SK-N-SH (cell line): ENCODE results near the gene DCLK3. TPM values are rescaled to one million over a fixed set of nuclear protein-coding genes. Genes with fewer than 3 reads are reported as not detected.

ENCODE experiments used
- CTCF ChIA-PET: fragments of 300-600, 350-600 bp; formaldehyde crosslinking; extraction: SDS; loops from one replicate; lab custom pipeline; 2021; lab: Yijun Ruan, JAX
- POLR2A ChIA-PET: fragments of 350-600 bp; sonication (Branson Sonifier 250); formaldehyde crosslinking; extraction: SDS; loops from one replicate; lab custom pipeline; 2020; ENCODE audit warnings: antibody characterized with exemption, inconsistent platforms; lab: Yijun Ruan, JAX
- DNase-seq: peaks from one replicate; pipeline ENCODE4 v3.0.0; 2012
- H2AFZ ChIP-seq: fragments of 200-600 bp; sonication (generic); 2 replicates; pipeline ENCODE4 v1.8.1; 2016; ENCODE audit warnings: antibody characterized with exemption, mild to moderate bottlenecking, low read depth
- H3F3A ChIP-seq: fragments of 200-600 bp; sonication (generic); replicated peaks from 2 replicates; pipeline ENCODE3; 2016; ENCODE audit warnings: antibody characterized with exemption, mild to moderate bottlenecking; ENCODE audit not compliant: insufficient read depth
- H3K27ac ChIP-seq, 2 experiments: fragments of 200-500 bp in 1 of 2; fragments of 200-600 bp in 1 of 2; sonication (Bioruptor generic) in 1 of 2; sonication (generic), shearing (Covaris generic) in 1 of 2; 2 replicates each; pipeline versions ENCODE4 v1.5.1 to v1.6.1; 2014 to 2016; ENCODE audit warnings: low read depth in 2 of 2, inconsistent platforms in 1 of 2, low read length in 1 of 2, mild to moderate bottlenecking in 1 of 2, mixed read lengths in 1 of 2
- H3K27me3 ChIP-seq: fragments of 200-600 bp; sonication (generic), shearing (Covaris generic); 2 replicates; pipeline ENCODE4 v1.6.1; 2016; ENCODE audit warnings: mixed run types; ENCODE audit not compliant: insufficient read depth
- H3K36me3 ChIP-seq, 2 experiments: fragments of 200-500 bp in 1 of 2; fragments of 200-600 bp in 1 of 2; sonication (Bioruptor generic) in 1 of 2; sonication (generic) in 1 of 2; replicated peaks in 1 of 2; 2 replicates each; pipeline versions ENCODE3 to v1.5.1; 2014 to 2016; ENCODE audit warnings: low read length in 1 of 2, mild to moderate bottlenecking in 1 of 2; ENCODE audit not compliant: insufficient read depth in 2 of 2, control insufficient read depth in 1 of 2
- H3K4me1 ChIP-seq, 2 experiments: fragments of 200-500 bp in 1 of 2; fragments of 200-600 bp in 1 of 2; sonication (Bioruptor generic) in 1 of 2; sonication (generic), shearing (Covaris generic) in 1 of 2; 2 replicates each; pipeline versions ENCODE4 v1.5.1 to v1.6.1; 2014 to 2016; ENCODE audit warnings: low read depth in 1 of 2, low read length in 1 of 2, mixed run types in 1 of 2; ENCODE audit not compliant: insufficient read depth in 2 of 2, control insufficient read depth in 1 of 2
- H3K4me2 ChIP-seq: fragments of 200-600 bp; sonication (generic), shearing (Covaris generic); 2 replicates; pipeline ENCODE4 v1.6.1; 2017; ENCODE audit warnings: mixed run types
- H3K4me3 ChIP-seq, 2 experiments: fragments of 200-500 bp in 1 of 2; fragments of 200-600 bp in 1 of 2; sonication (Bioruptor generic) in 1 of 2; sonication (generic), shearing (Covaris generic) in 1 of 2; 2 replicates each; pipeline versions ENCODE4 v1.5.1 to v1.8.1; 2014 to 2016; ENCODE audit warnings: low read depth in 2 of 2, inconsistent platforms in 1 of 2, low read length in 1 of 2, mild to moderate bottlenecking in 1 of 2, mixed read lengths in 1 of 2, moderate library complexity in 1 of 2
- H3K79me2 ChIP-seq: fragments of 200-600 bp; sonication (generic); 2 replicates; pipeline ENCODE4 v1.8.1; 2017; ENCODE audit warnings: mild to moderate bottlenecking; ENCODE audit not compliant: insufficient read depth
- H3K9ac ChIP-seq: fragments of 200-600 bp; sonication (generic); 2 replicates; pipeline ENCODE4 v1.6.1; 2017; ENCODE audit warnings: mixed run types
- H3K9me2 ChIP-seq: fragments of 200-600 bp; sonication (generic); 2 replicates; pipeline ENCODE4 v1.6.1; 2017; ENCODE audit warnings: mixed run types
- H3K9me3 ChIP-seq: fragments of 200-600 bp; sonication (generic); 2 replicates; pipeline ENCODE4 v1.6.1; 2017; ENCODE audit warnings: mixed run types, mild to moderate bottlenecking, moderate library complexity
- H4K20me1 ChIP-seq: fragments of 200-600 bp; sonication (generic); 2 replicates; pipeline ENCODE4 v1.6.1; 2017; ENCODE audit warnings: mild to moderate bottlenecking, mixed run types; ENCODE audit not compliant: insufficient read depth
- CTCF ChIP-seq: fragments of 200-600 bp; sonication (generic); IDR thresholded peaks from 2 replicates; pipeline ENCODE4 v1.6.1; 2017; ENCODE audit warnings: antibody characterized with exemption, mild to moderate bottlenecking, moderate library complexity
- ELF1 ChIP-seq: IDR thresholded peaks from 2 replicates; pipeline ENCODE4 v1.4.0; 2012
- EP300 ChIP-seq, 2 experiments: IDR thresholded peaks; 2 replicates each; pipeline versions ENCODE4 v1.4.0 to v1.6.1; 2012; ENCODE audit warnings: borderline replicate concordance in 1 of 2, low read depth in 1 of 2, low read length in 1 of 2
- EZH2phosphoT487 ChIP-seq: fragments of 200-600 bp; sonication (generic); IDR thresholded peaks from 2 replicates; pipeline ENCODE4 v1.6.1; 2017; ENCODE audit warnings: low read depth, mixed run types, mild to moderate bottlenecking, antibody characterized with exemption, moderate library complexity, borderline replicate concordance
- FOSL2 ChIP-seq: IDR thresholded peaks from 2 replicates; pipeline ENCODE4 v1.4.0; 2012; ENCODE audit warnings: low read depth, mild to moderate bottlenecking, moderate library complexity, borderline replicate concordance
- FOXJ3 ChIP-seq: sonication (generic); formaldehyde crosslinking; IDR thresholded peaks from 2 replicates; pipeline ENCODE4 v1.5.1; 2020; ENCODE audit warnings: mild to moderate bottlenecking, missing genetic modification reagents
- FOXM1 ChIP-seq: IDR thresholded peaks from 2 replicates; pipeline ENCODE4 v1.4.0; 2012; ENCODE audit warnings: low read depth, mild to moderate bottlenecking
- IRF3 ChIP-seq: fragments of 150-350 bp; IDR thresholded peaks from 2 replicates; pipeline ENCODE4 v1.6.1; 2016; ENCODE audit warnings: mild to moderate bottlenecking, low read depth, low read length
- JUND ChIP-seq: IDR thresholded peaks from 2 replicates; pipeline ENCODE4 v1.4.0; 2012
- MAX ChIP-seq: IDR thresholded peaks from 2 replicates; pipeline ENCODE4 v1.4.0; 2012; ENCODE audit warnings: low read depth
- MXI1 ChIP-seq: IDR thresholded peaks from 2 replicates; pipeline ENCODE4 v1.6.1; 2012; ENCODE audit warnings: mild to moderate bottlenecking, low read depth, low read length, improper control_type of control experiment
- NFIC ChIP-seq: IDR thresholded peaks from 2 replicates; pipeline ENCODE4 v1.4.0; 2012; ENCODE audit warnings: borderline replicate concordance
- NRF1 ChIP-seq: IDR thresholded peaks from 2 replicates; pipeline ENCODE4 v1.6.1; 2012; ENCODE audit warnings: low read depth, mild to moderate bottlenecking, low read length
- PBX3 ChIP-seq: IDR thresholded peaks from 2 replicates; pipeline ENCODE4; 2012
- SIN3A ChIP-seq: IDR thresholded peaks from 2 replicates; pipeline ENCODE4 v1.6.1; 2012; ENCODE audit warnings: low read depth, mild to moderate bottlenecking, low read length, moderate library complexity, borderline replicate concordance
- SMC3 ChIP-seq: IDR thresholded peaks from 2 replicates; pipeline ENCODE4 v1.6.1; 2012; ENCODE audit warnings: low read depth, low read length, improper control_type of control experiment
- USF2 ChIP-seq: fragments of 150-350 bp; IDR thresholded peaks from 2 replicates; pipeline ENCODE4 v1.6.1; 2017; ENCODE audit warnings: antibody characterized with exemption, low read length, low read depth, borderline replicate concordance
- YY1 ChIP-seq: IDR thresholded peaks from 2 replicates; pipeline ENCODE4 v1.4.0; 2012; ENCODE audit warnings: low read depth, mild to moderate bottlenecking
- ZBTB33 ChIP-seq: IDR thresholded peaks from 2 replicates; pipeline ENCODE4 v1.4.0; 2012; ENCODE audit warnings: low read depth, borderline replicate concordance
- WGBS: methylation state at CpG from one replicate; pipeline ENCODE4 v1.1.6; 2017; ENCODE audit warnings: low lambda C conversion rate; 5-methylcytosine and 5-hydroxymethylcytosine counted together
- polyA plus RNA-seq, 3 experiments: library from polyadenylated mRNA; depleted of rRNA; stranded (reverse); fragments of >200 nt; gene quantifications; 2 replicates each; pipeline ENCODE4 v1.2.3, GENCODE V29; 2012

Gene DCLK3
- polyA plus RNA-seq, 1 of the 3 experiments (the other 2 are of a cell fraction): not detected

- Histone ChIP-seq H3K4me3 (no peak overlapping the region), H3K9me3 (peaks cover 12% of the 10 kb centered on the region; the same call in 1 of the 2 replicates), H3K9ac (no peak overlapping the region), H3K4me2 (no peak overlapping the region), H4K20me1 (no peaks in the 10 kb centered on the region), H3K9me2 (peaks cover 4% of the 10 kb centered on the region; the same call in 1 of the 2 replicates), H3K36me3 (peaks cover 0 to 3% of the 10 kb centered on the region in 2 experiments), H3K4me1 (no peaks in the 10 kb centered on the region), H3F3A (peaks cover 25% of the 10 kb centered on the region), H3K27ac (no peak overlapping the region), H3K79me2 (no peaks in the 10 kb centered on the region), H2AFZ (no peak overlapping the region), H3K27me3 (no peaks in the 10 kb centered on the region)
- ChIA-PET POLR2A (no interaction called here), CTCF (interaction anchor here (1.3 kb wide), 1 partner anchor 19 kb away, joined by 3 read pairs; no protein-coding TSS in a partner anchor)
- TF ChIP-seq NRF1 (no peak), CTCF (no peak), ZBTB33 (no peak), FOXM1 (no peak), PBX3 (no peak), JUND (no peak), FOSL2 (no peak), USF2 (no peak), YY1 (no peak), MAX (no peak), ELF1 (no peak), FOXJ3 (CRISPR knock-in tag) (no peak), EP300 (IDR thresholded peaks at IDR 0.05; ENCODE audit: borderline replicate concordance in 1 of 2, low read depth in 1 of 2, low read length in 1 of 2) (no peak), IRF3 (no peak), NFIC (no peak), EZH2phosphoT487 (no peak), MXI1 (no peak), SIN3A (no peak), SMC3 (no peak)
- no peak for DNase-seq
- WGBS: 45% methylated on average over 3 of the region's 3 CpGs
Observed at GRCh38 chr3:36680952-36681351, 83.4 kb downstream of the DCLK3 start.
